HUES6 (cell line): ENCODE measurements around the gene PCDHA4.
"Not testable (repeated sequence)": the region's sequence is repeated elsewhere in the genome, so short reads cannot be mapped to it uniquely, and the experiment has no call there.

ENCODE experiments used
- H3K27ac ChIP-seq: 2 replicates; pipeline ENCODE4 v1.7.0; 2013; ENCODE audit warnings: low read depth, mild to moderate bottlenecking, low read length, inconsistent platforms
- H3K27me3 ChIP-seq: 2 replicates; pipeline ENCODE4 v1.6.1; 2013; ENCODE audit warnings: low read length; ENCODE audit not compliant: control insufficient read depth, insufficient read depth
- H3K36me3 ChIP-seq: 2 replicates; pipeline ENCODE4 v1.6.1; 2013; ENCODE audit warnings: low read length; ENCODE audit not compliant: control insufficient read depth, insufficient read depth
- H3K4me1 ChIP-seq: 2 replicates; pipeline ENCODE4 v1.6.1; 2013; ENCODE audit warnings: low read length; ENCODE audit not compliant: control insufficient read depth, insufficient read depth
- H3K4me3 ChIP-seq: 2 replicates; pipeline ENCODE4 v1.5.1; 2013; ENCODE audit warnings: low read depth, low read length
- H3K9ac ChIP-seq: one replicate; pipeline ENCODE4 v1.6.1; 2013; ENCODE audit warnings: mild to moderate bottlenecking, low read length
- H3K9me3 ChIP-seq: 2 replicates; pipeline ENCODE4 v1.6.1; 2013; ENCODE audit warnings: low read depth, low read length; ENCODE audit not compliant: control insufficient read depth, insufficient read depth

Gene PCDHA4

GRCh38 chr5:140806834-140807775 is at the start of gene PCDHA4:
Gene PCDHA4 (plus strand): TSS chr5:140807068.
- Histone ChIP-seq H3K9ac (peak within 1 kb of the TSS; percentile 72), H3K9me3 (peaks cover 16% of the 10 kb centered on the region; the same call in 1 of the 2 replicates), H3K27me3 (no peaks in the 10 kb centered on the region), H3K4me1 (no peaks in the 10 kb centered on the region), H3K27ac (no peak within 1 kb of the TSS), H3K4me3 (peak within 1 kb of the TSS; percentile 76), H3K36me3 (peaks cover 1% of the 10 kb centered on the region; the same call in 1 of the 2 replicates)

GRCh38 chr5:140764177-140764973 is 42.5 kb upstream of the PCDHA4 start:
- Histone ChIP-seq H3K9me3 (peaks cover 75% of the 10 kb centered on the region), H3K4me3 (no peak overlapping the region), H3K9ac (no peak overlapping the region), H3K36me3 (no peaks in the 10 kb centered on the region), H3K27me3 (no peaks in the 10 kb centered on the region), H3K27ac (no peak overlapping the region), H3K4me1 (no peaks in the 10 kb centered on the region)

GRCh38 chr5:140767444-140767843 is 39.4 kb upstream of the PCDHA4 start:
- no peak overlapping the region for H3K4me3 ChIP-seq
- no peaks in the 10 kb centered on the region for H3K36me3 ChIP-seq
- no peak overlapping the region for H3K9ac ChIP-seq
- no peaks in the 10 kb centered on the region for H3K27me3 ChIP-seq
- no peak overlapping the region for H3K27ac ChIP-seq
- H3K4me1 ChIP-seq = no peaks in the 10 kb centered on the region
- H3K9me3 ChIP-seq = peaks cover 85% of the 10 kb centered on the region

GRCh38 chr5:140780512-140780911 is 26.4 kb upstream of the PCDHA4 start:
- no peaks in the 10 kb centered on the region for H3K4me1 ChIP-seq
- H3K36me3 ChIP-seq = no peaks in the 10 kb centered on the region
- H3K27ac ChIP-seq = no peak overlapping the region
- no peak overlapping the region for H3K4me3 ChIP-seq
- peaks cover 53% of the 10 kb centered on the region for H3K9me3 ChIP-seq
- no peaks in the 10 kb centered on the region for H3K27me3 ChIP-seq
- no peak overlapping the region for H3K9ac ChIP-seq

GRCh38 chr5:140785905-140786686 is 20.8 kb upstream of the PCDHA4 start, which contains the start of gene PCDHA1:
Gene PCDHA1 (plus strand): TSS chr5:140786140.
- H3K4me1 ChIP-seq = no peaks in the 10 kb centered on the region
- H3K27ac ChIP-seq = no peak within 1 kb of the TSS
- H3K27me3 ChIP-seq = no peaks in the 10 kb centered on the region
- H3K4me3 ChIP-seq = no peak within 1 kb of the TSS
- H3K36me3 ChIP-seq = no peaks in the 10 kb centered on the region
- peaks cover 59% of the 10 kb centered on the region for H3K9me3 ChIP-seq
- no peak within 1 kb of the TSS for H3K9ac ChIP-seq

- not testable (repeated sequence) for H3K36me3 ChIP-seq, H3K4me3 ChIP-seq, H3K9ac ChIP-seq, H3K27ac ChIP-seq, H3K4me1 ChIP-seq, H3K27me3 ChIP-seq
- peaks cover 53% of the 10 kb centered on the region for H3K9me3 ChIP-seq
These were observed 19.4 kb upstream of the PCDHA4 start for GRCh38 chr5:140787422-140787821.

- not testable (repeated sequence) for H3K36me3 ChIP-seq, H3K27ac ChIP-seq, H3K9ac ChIP-seq, H3K4me3 ChIP-seq, H3K27me3 ChIP-seq, H3K4me1 ChIP-seq
- peaks cover 52% of the 10 kb centered on the region for H3K9me3 ChIP-seq
These were observed 18.9 kb upstream of the PCDHA4 start for GRCh38 chr5:140787849-140788504.

GRCh38 chr5:140791089-140791488 is 15.8 kb upstream of the PCDHA4 start:
- no peaks in the 10 kb centered on the region for H3K27me3 ChIP-seq
- no peak overlapping the region for H3K27ac ChIP-seq
- H3K9ac ChIP-seq = no peak overlapping the region
- H3K4me1 ChIP-seq = no peaks in the 10 kb centered on the region
- peaks cover 46% of the 10 kb centered on the region for H3K9me3 ChIP-seq
- H3K36me3 ChIP-seq = no peaks in the 10 kb centered on the region
- H3K4me3 ChIP-seq = no peak overlapping the region

- Histone ChIP-seq H3K9ac (peak within 1 kb of the TSS; percentile 40), H3K36me3 (peaks cover 4% of the 10 kb centered on the region; the same call in 1 of the 2 replicates), H3K4me1 (no peaks in the 10 kb centered on the region), H3K27me3 (no peaks in the 10 kb centered on the region), H3K9me3 (peaks cover 20% of the 10 kb centered on the region), H3K27ac (no peak within 1 kb of the TSS), H3K4me3 (peak within 1 kb of the TSS; percentile 71)
These were observed 12.1 kb upstream of the PCDHA4 start, which contains the start of gene PCDHA2 for GRCh38 chr5:140794595-140795258. Gene PCDHA2 (plus strand): TSS chr5:140794852.

- Histone ChIP-seq H3K4me1 (no peaks in the 10 kb centered on the region), H3K4me3 (peak overlapping the region; percentile 71), H3K27me3 (no peaks in the 10 kb centered on the region), H3K9ac (peak overlapping the region; percentile 40), H3K9me3 (peaks cover 20% of the 10 kb centered on the region), H3K27ac (no peak overlapping the region), H3K36me3 (peaks cover 4% of the 10 kb centered on the region; the same call in 1 of the 2 replicates)
These were observed 11.6 kb upstream of the PCDHA4 start for GRCh38 chr5:140795259-140795641.
